Neuronal stem cell (in vitro differentiated cells): ENCODE data around the gene SOWAHD. TPM values are rescaled to one million over a fixed set of nuclear protein-coding genes. Genes with fewer than 3 reads are reported as not detected.
A peak's percentile ranks its signal among the peaks of the same experiment; 100 is the strongest.

Experiments used
- DNase-seq: peaks from one replicate; pipeline ENCODE4 v3.0.0-alpha.2; 2013; ENCODE audit warnings: low spot score
- H2AFZ ChIP-seq: one replicate; pipeline ENCODE4 v1.6.1; 2013; ENCODE audit warnings: mild to moderate bottlenecking, low read length, inconsistent platforms
- H2AK5ac ChIP-seq: 2 replicates; pipeline ENCODE4 v1.6.1; 2013; ENCODE audit warnings: low read depth, mild to moderate bottlenecking, inconsistent platforms, low read length, moderate library complexity, mixed read lengths
- H2BK120ac ChIP-seq: 2 replicates; pipeline ENCODE4 v1.6.1; 2013; ENCODE audit warnings: low read depth, mild to moderate bottlenecking, inconsistent platforms, low read length, moderate library complexity, mixed read lengths
- H2BK12ac ChIP-seq: one replicate; pipeline ENCODE4 v1.6.1; 2013; ENCODE audit warnings: low read length, inconsistent platforms
- H2BK15ac ChIP-seq: 2 replicates; pipeline ENCODE4 v1.6.1; 2013; ENCODE audit warnings: mild to moderate bottlenecking, low read length, inconsistent platforms, mixed read lengths
- H2BK5ac ChIP-seq: one replicate; pipeline ENCODE4 v1.6.1; 2013; ENCODE audit warnings: inconsistent platforms, mild to moderate bottlenecking, low read length, moderate library complexity
- H3K14ac ChIP-seq: one replicate; pipeline ENCODE4 v1.6.1; 2013; ENCODE audit warnings: low read length, inconsistent platforms
- H3K18ac ChIP-seq: 2 replicates; pipeline ENCODE4 v1.6.1; 2013; ENCODE audit warnings: low read length, inconsistent platforms
- H3K23ac ChIP-seq: 2 replicates; pipeline ENCODE4 v1.6.1; 2013; ENCODE audit warnings: low read depth, mild to moderate bottlenecking, mixed read lengths, low read length, inconsistent platforms; ENCODE audit not compliant: poor library complexity
- H3K27ac ChIP-seq: replicated peaks from 3 replicates; pipeline ENCODE4 v1.5.1; 2013; ENCODE audit warnings: low read length, inconsistent platforms
- H3K27me3 ChIP-seq, 3 experiments: 2 replicates each; pipeline ENCODE4 v1.6.1; 2013; ENCODE audit warnings: low read length in 3 of 3, mild to moderate bottlenecking in 2 of 3, inconsistent platforms in 1 of 3, low read depth in 1 of 3, mixed read lengths in 1 of 3, moderate library complexity in 1 of 3; ENCODE audit not compliant: control insufficient read depth in 3 of 3, insufficient read depth in 3 of 3
- H3K36me3 ChIP-seq, 2 donors: replicated peaks in 1 of 2; 2 replicates each; pipeline ENCODE4 v1.6.1; 2013; ENCODE audit warnings: low read length in 2 of 2; ENCODE audit not compliant: control insufficient read depth in 2 of 2, insufficient read depth in 2 of 2
- H3K4ac ChIP-seq: 2 replicates; pipeline ENCODE4 v1.6.1; 2013; ENCODE audit warnings: inconsistent platforms, mild to moderate bottlenecking, low read length, moderate library complexity
- H3K4me1 ChIP-seq, 2 donors: 1 replicate in 1 of 2; 2 replicates in 1 of 2; pipeline ENCODE4 v1.6.1; 2013; ENCODE audit warnings: low read length in 2 of 2, low read depth in 1 of 2; ENCODE audit not compliant: control insufficient read depth in 2 of 2, insufficient read depth in 1 of 2
- H3K4me2 ChIP-seq: one replicate; pipeline ENCODE4 v1.6.1; 2013; ENCODE audit warnings: mild to moderate bottlenecking, low read length, inconsistent platforms; ENCODE audit not compliant: insufficient read depth, poor library complexity, severe bottlenecking
- H3K4me3 ChIP-seq, 2 donors: 2 replicates each; pipeline ENCODE4 v1.5.1; 2013; ENCODE audit warnings: low read length in 2 of 2, mild to moderate bottlenecking in 2 of 2, inconsistent platforms in 1 of 2, moderate library complexity in 1 of 2
- H3K79me1 ChIP-seq: one replicate; pipeline ENCODE4 v1.6.1; 2013; ENCODE audit warnings: low read depth, mild to moderate bottlenecking, inconsistent platforms, low read length, moderate library complexity
- H3K9ac ChIP-seq: one replicate; pipeline ENCODE4 v1.6.1; 2013; ENCODE audit warnings: mild to moderate bottlenecking, low read depth, low read length, inconsistent platforms; ENCODE audit not compliant: poor library complexity
- H3K9me3 ChIP-seq, 2 donors: replicated peaks in 1 of 2; 2 replicates each; pipeline versions ENCODE3 to v1.6.1; 2013; ENCODE audit warnings: low read length in 2 of 2, mild to moderate bottlenecking in 2 of 2, inconsistent platforms in 1 of 2, low read depth in 1 of 2, mixed read lengths in 1 of 2, moderate library complexity in 1 of 2; ENCODE audit not compliant: control insufficient read depth in 2 of 2, insufficient read depth in 1 of 2
- H4K8ac ChIP-seq: one replicate; pipeline ENCODE4 v1.6.1; 2013; ENCODE audit warnings: low read depth, mild to moderate bottlenecking, inconsistent platforms, low read length, moderate library complexity
- H4K91ac ChIP-seq: one replicate; pipeline ENCODE4 v1.6.1; 2013; ENCODE audit warnings: low read length, low read depth, mild to moderate bottlenecking, inconsistent platforms; ENCODE audit not compliant: poor library complexity
- WGBS, 2 donors: extraction: QIAGEN DNeasy Blood & Tissue Kit; methylation state at CpG; one replicate each; pipeline ENCODE4 v1.1.7; 2013; ENCODE audit warnings: missing lambda C conversion rate in 2 of 2, mixed read lengths in 1 of 2; ENCODE audit not compliant: insufficient read length in 2 of 2, insufficient replicate concordance in 1 of 2; ENCODE audit errors: extremely low coverage in 2 of 2; 5-methylcytosine and 5-hydroxymethylcytosine counted together
- polyA plus RNA-seq, 2 experiments: library from polyadenylated mRNA; stranded (reverse); fragments of 200-250 nt; gene quantifications; one replicate each; pipeline ENCODE4 v1.2.3, GENCODE V29; 2013

Gene SOWAHD, protein sequence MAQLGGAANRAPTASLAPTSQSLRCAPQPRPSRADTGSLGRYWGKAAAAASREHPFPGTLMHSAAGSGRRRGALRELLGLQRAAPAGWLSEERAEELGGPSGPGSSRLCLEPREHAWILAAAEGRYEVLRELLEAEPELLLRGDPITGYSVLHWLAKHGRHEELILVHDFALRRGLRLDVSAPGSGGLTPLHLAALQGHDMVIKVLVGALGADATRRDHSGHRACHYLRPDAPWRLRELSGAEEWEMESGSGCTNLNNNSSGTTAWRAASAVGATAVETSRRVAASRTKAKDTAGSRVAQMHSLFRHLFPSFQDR
- not detected for polyA plus RNA-seq (2013, experiment 1 of 2)
- 0.04 TPM for polyA plus RNA-seq (2013, experiment 2 of 2)

DNA sequence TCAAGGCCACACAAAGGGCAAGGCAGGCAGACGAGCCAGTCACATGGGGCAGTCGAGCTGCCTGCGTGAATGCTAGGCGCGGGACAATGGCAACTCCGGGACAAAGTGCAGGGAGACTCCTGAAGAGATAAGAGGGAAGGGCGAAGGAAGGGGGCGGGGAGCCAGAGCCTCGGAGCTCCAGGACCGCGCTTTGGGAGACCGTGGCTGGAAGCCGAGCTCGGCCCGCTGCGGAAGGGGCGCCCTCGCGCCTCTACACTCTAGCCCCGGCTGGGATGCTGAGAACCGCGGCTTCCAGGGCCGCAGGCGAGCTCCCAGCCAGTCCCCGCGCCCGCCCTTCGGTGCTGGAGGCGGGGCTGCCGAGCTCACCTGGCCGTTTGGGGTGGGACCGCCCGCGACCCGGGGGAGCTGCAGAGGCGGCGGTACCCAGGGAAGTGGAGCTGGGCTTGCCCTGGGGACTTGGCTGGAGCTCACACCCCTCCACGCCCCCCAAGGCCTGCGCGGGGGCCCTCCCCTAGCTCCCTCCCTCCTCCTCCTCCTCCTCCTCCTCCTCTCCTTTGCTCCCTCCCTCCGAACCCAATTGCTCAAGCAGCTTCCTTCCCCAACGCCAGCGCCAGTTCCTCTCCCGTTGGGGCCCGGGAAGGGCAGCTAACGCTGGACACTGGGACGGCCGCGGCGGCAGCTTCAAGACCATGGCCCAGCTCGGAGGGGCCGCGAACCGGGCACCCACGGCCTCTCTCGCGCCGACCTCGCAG is at the start of gene SOWAHD:
SOWAHD (plus strand) TSS at position 610 of the 752 bp plus-strand sequence; CDS start at position 690, 80 bp downstream.
- Histone ChIP-seq H4K91ac (no peak within 1 kb of the TSS), H3K14ac (peak within 1 kb of the TSS; percentile 21), H2AFZ (peak within 1 kb of the TSS; percentile 87), H2BK15ac (no peak within 1 kb of the TSS), H2BK120ac (no peak within 1 kb of the TSS), H3K27ac (no peak within 1 kb of the TSS), H2BK5ac (no peak within 1 kb of the TSS), H3K27me3 (peaks cover 4 to 36% (median 6%) of the 10 kb centered on the region in 3 experiments), H4K8ac (no peak within 1 kb of the TSS), H3K4me1 (peaks cover 0 to 14% of the 10 kb centered on the region in 2 donors), H3K9me3 (no peaks in the 10 kb centered on the region), H2BK12ac (no peak within 1 kb of the TSS), H3K4ac (no peak within 1 kb of the TSS), H3K36me3 (no peaks in the 10 kb centered on the region), H3K9ac (peak within 1 kb of the TSS; percentile 44), H3K23ac (peak within 1 kb of the TSS; percentile 73), H3K18ac (no peak within 1 kb of the TSS), H3K79me1 (no peaks in the 10 kb centered on the region), H2AK5ac (no peak within 1 kb of the TSS), H3K4me2 (peak within 1 kb of the TSS; percentile 80), H3K4me3 (peak within 1 kb of the TSS; percentile 38 to 77)
- WGBS, 2 donors, result no CpG with 5 or more reads among the region's 59 CpGs
- DNase-seq, result no peak

DNA sequence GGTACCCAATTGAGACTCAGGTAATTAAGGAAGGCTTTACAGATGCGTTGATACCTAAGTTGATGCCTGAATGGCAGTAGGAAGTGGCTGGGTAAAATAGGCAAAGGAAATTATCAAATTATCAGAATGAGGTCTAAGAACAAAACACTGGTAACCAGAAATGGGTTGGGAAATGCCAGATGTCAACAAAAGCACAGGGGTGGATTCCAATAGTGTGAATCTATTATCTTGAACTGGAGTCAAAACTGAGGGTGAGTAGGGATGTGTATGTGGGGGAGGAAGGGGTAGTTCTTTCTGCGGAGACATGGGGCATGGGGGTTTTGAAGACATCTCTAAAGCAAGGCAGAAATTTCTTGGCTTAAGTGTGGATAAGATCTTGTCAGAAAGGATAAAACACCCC is 49.5 kb upstream of the SOWAHD start:
- no CpG with 5 or more reads among the region's 2 CpGs for WGBS, 2 donors
- no peak overlapping the region for H3K4me3 ChIP-seq

DNA sequence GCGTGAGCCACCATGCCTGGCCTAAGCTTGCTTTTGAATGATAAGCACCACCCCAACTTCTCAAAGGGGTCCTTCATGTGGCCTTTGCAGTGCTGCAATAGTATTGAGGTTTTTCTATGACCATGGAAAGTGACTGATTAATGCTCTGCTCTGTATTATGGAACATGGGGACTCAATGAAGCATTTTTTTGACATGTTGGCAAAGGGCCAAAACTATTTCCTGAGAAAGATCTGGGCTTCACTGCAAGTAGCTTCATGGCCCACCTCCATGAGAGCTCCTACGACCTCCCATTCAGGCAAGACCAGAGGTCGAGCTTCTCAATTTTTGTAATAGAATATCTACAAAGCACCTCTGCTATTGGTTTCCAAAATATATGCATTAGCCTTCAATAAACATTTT is 48.8 kb upstream of the SOWAHD start:
- Histone ChIP-seq H2BK15ac (no peak overlapping the region), H3K9ac (no peak overlapping the region), H3K9me3 (no peaks in the 10 kb centered on the region), H3K27ac (no peak overlapping the region), H2BK12ac (no peak overlapping the region), H2BK5ac (no peak overlapping the region), H2BK120ac (no peak overlapping the region), H3K18ac (no peak overlapping the region), H2AK5ac (no peak overlapping the region), H3K14ac (no peak overlapping the region), H3K4me3 (no peak overlapping the region), H3K36me3 (no peaks in the 10 kb centered on the region), H2AFZ (no peak overlapping the region), H3K4me2 (no peak overlapping the region), H3K4ac (no peak overlapping the region), H3K79me1 (no peaks in the 10 kb centered on the region), H3K4me1 (no peaks in the 10 kb centered on the region), H3K27me3 (no peaks in the 10 kb centered on the region), H3K23ac (no peak overlapping the region), H4K91ac (no peak overlapping the region), H4K8ac (no peak overlapping the region)
- no peak for DNase-seq
- WGBS, 2 donors, result no CpG with 5 or more reads among the region's 3 CpGs

More for the DNA sequence above, 49.5 kb upstream of the SOWAHD start:
- no peak overlapping the region for H2AFZ ChIP-seq
- no peak overlapping the region for H3K14ac ChIP-seq
- no peak overlapping the region for H2BK5ac ChIP-seq
- no peaks in the 10 kb centered on the region for H3K9me3 ChIP-seq
- H2BK15ac ChIP-seq, result no peak overlapping the region
- H3K36me3 ChIP-seq, result no peaks in the 10 kb centered on the region
- no peak overlapping the region for H3K4me2 ChIP-seq
- no peak overlapping the region for H2BK12ac ChIP-seq
- H2BK120ac ChIP-seq, result no peak overlapping the region
- H3K18ac ChIP-seq, result no peak overlapping the region
- DNase-seq, result no peak
- no peak overlapping the region for H2AK5ac ChIP-seq
- no peaks in the 10 kb centered on the region for H3K4me1 ChIP-seq
- no peak overlapping the region for H3K23ac ChIP-seq
- no peak overlapping the region for H3K4ac ChIP-seq
- H3K9ac ChIP-seq, result no peak overlapping the region
- H3K27me3 ChIP-seq, result no peaks in the 10 kb centered on the region
- H4K8ac ChIP-seq, result no peak overlapping the region
- H4K91ac ChIP-seq, result no peak overlapping the region
- no peak overlapping the region for H3K27ac ChIP-seq
- H3K79me1 ChIP-seq, result no peaks in the 10 kb centered on the region

DNA sequence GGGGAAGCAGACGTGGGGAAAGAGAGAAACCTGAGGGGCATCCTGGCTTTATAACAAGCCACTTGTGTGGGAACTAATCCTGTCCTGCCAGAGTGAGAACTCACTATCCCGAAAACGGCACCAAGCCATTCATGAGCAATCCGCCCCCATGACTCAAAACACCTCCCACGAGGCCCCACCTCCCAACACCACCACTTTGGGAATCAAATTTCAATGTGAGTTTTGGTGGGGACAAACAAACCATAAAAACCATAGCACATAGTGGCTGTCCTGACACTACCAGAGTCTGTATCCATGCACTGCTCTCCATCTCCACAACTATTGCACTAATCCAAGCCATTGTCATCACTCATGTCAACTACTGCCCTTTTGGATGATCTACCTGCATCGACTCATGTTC is 36.9 kb upstream of the SOWAHD start:
- Histone ChIP-seq H3K4me2 (no peak overlapping the region), H2AFZ (no peak overlapping the region), H3K4me3 (no peak overlapping the region), H3K9me3 (no peaks in the 10 kb centered on the region), H3K79me1 (no peaks in the 10 kb centered on the region), H3K4ac (no peak overlapping the region), H3K14ac (no peak overlapping the region), H3K18ac (no peak overlapping the region), H3K27ac (no peak overlapping the region), H2BK120ac (no peak overlapping the region), H3K36me3 (no peaks in the 10 kb centered on the region), H4K91ac (no peak overlapping the region), H2BK12ac (no peak overlapping the region), H2AK5ac (no peak overlapping the region), H4K8ac (no peak overlapping the region), H3K27me3 (no peaks in the 10 kb centered on the region), H3K4me1 (no peaks in the 10 kb centered on the region), H3K23ac (no peak overlapping the region), H2BK15ac (no peak overlapping the region), H3K9ac (no peak overlapping the region), H2BK5ac (no peak overlapping the region)
- no peak for DNase-seq
- WGBS, 2 donors, result no CpG with 5 or more reads among the region's 6 CpGs
